Activated CD4-positive, CD25-positive, alpha-beta regulatory T cell treated with anti-CD3 and anti-CD28 coated beads, Interleukin-2, amount 50 U/mL, for 16 hours (primary cell): ENCODE results near the gene KXD1.
"Not testable (repeated sequence)": the region's sequence is repeated elsewhere in the genome, so short reads cannot be mapped to it uniquely, and the experiment has no call there.

ENCODE experiments used
- DNase-seq: peaks from one replicate; pipeline ENCODE4 v3.0.0-alpha.2; 2020; ENCODE audit warnings: low read depth, low spot score

The KXD1 gene

GRCh38 chr19:18557411-18558201 is at the start of gene KXD1:
Gene KXD1 (plus strand): TSS chr19:18557870. CDS start chr19:18562057, 4,187 bp downstream.
- DNase-seq = peak; percentile 97

- no peak for DNase-seq
Measured at GRCh38 chr19:18508585-18508984, 49.1 kb upstream of the KXD1 start.

DNA sequence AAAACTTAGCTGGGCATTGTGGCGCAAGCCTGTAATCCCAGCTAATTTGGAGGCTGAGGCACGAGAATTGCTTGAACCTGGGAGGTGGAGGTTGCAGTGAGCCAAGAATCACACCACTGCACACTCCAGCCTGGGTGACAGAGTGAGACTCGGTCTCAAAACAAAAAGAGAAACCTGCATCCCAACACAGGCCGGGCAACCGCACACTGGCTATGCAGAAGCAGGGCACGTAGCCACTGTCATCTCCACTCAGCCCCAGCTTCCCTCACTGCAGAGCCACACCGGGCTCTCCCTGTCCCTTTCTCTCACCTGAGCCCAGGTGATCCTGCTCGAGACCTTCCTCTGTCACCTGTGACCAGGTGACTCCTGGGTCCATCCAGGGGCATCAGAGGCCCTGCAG is 47.5 kb upstream of the KXD1 start:
- no peak for DNase-seq

DNA sequence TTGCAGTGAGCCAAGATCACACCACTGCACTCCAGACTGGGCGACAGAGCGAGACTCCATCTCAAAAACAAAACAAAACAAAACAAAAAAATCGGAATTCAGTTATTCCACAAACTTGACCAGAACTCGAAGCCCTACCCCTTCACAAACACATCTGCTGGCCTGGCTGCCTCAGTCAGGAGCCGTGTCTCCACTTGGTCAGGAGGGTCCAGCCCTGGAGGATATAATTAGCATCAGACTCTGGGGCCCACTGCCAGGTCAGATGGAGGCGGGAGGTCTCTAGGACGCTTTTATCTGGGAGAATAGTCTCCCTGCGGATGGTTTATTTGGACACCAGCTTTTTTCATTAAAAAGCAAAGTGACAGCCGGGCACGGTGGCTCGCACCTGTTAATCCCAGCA is 43.8 kb upstream of the KXD1 start:
- DNase-seq = no peak

GRCh38 chr19:18514800-18515682 is 42.6 kb upstream of the KXD1 start:
- no peak for DNase-seq

DNA sequence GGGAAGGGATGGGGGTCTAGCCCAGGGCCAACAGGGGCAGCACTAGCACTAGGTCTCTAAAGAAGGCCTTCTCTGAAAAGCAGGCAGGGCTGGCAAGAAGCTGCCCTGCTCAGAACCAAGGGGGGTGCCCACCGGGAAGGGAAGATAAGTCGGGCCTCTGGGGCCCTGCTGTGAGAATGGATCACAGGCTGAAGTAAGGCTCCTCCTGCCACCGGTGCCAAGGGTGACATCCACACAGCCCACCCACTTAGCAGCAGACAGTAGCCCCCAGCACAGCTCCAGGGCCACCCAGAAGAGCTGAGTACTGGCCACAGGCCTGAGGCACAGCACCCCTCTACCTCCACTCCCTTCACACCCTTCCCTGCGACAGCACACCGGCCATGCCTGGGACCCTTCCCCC is 41.7 kb upstream of the KXD1 start:
- no peak for DNase-seq

DNA sequence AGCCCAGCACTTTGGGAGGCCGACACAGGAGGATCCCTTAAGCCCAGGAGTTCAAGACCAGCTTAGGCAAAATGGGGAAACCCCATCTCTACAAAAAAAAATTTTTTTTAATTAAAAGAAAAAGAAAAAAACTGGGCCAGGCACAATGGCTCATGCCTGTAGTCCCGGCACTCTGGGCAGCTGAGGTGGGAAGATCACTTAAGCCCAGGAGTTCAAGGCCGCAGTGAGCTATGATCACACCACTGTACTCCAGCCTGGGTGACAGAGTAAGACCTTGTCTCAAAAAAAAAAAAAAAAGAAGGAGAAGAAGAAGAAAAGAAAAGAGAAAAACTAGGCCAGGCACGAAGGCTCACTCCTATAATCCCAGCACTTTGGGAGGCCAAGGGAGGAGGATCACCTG is 40.1 kb upstream of the KXD1 start:
- no peak for DNase-seq

DNA sequence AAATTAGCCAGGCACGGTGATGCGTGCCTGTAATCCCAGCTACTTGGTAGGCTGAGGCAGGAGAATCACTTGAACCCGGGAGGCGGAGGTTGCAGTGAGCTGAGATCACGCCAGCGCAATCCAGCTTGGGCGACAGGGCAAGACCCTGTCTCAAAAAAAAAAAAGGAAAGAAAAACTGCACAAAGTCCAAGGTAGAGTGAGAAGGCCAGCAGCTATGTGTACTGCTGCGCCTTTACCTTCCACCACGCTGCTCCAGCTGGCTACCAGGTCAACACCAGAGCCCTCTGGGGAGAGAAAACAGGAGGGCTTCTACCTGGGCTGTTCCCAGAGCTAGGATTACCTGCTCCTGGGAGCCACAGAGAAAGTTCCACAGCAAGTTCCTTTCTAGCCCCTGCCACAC is 39.0 kb upstream of the KXD1 start:
- DNase-seq = no peak

GRCh38 chr19:18519962-18520847 is 37.5 kb upstream of the KXD1 start:
- peak; percentile 39 for DNase-seq

GRCh38 chr19:18520848-18521691 is 36.6 kb upstream of the KXD1 start:
- DNase-seq = no peak

DNA sequence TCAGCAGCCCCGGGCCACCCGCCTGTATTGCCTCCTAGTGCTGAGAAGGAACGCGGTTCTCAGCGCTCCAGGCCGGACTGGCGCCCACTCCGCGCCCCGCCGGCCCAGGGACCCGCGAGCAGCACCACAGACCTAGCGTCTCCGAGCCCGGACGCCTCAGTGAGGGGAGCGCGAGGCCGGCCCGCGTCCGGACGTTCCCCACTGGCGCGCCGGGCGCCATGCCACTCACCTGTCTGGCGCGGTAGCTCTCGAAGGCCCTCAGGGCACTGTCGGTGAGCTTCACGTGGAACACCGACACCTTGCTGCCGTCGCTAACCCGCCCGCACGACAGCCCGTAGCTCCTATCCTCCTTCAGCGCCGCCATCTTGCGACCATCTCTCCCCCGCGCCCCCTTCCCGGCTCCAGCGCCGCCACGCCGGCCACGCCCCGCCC is 36.0 kb upstream of the KXD1 start, which contains the start of gene ELL:
TSS of gene ELL (minus strand) at position 379 of the 432 bp plus-strand sequence. CDS start at position 364, 15 bp downstream.
- DNase-seq = no peak

DNA sequence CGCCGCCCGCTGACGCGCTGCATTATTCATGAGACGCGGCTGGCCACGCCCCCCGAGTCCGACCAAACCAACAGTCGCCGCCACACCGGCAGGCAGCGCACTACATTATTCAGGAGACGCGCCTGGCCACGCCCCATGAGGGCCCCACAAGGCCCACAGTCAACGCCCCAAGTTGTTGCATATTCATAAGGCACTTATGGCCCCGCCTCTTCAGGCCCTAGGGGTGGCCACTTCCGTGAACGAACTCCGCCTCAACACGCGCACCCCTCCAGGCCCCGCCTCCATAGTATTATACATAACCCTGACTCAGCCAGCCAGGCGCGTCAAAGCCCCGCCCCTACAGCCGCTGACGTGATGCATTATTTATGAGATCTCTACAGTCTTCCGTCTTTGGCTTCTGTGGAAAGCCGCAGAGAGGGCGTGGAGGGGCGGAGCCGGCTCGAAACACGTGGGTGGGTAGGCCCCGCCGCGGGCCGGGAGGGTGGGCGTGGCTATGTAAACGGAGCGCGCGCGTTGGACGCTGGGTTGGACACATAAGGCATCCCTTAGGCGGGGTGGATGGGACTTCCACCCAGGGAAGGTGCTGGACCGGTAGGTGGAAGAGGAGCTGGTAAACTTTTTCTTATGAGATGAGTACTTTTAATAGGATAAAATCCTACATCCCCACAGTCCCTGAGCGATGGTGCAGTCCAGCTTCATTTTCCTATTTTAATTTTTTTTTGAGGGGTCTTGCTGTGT is 35.4 kb upstream of the KXD1 start:
- DNase-seq = peak; percentile 100

GRCh38 chr19:18522862-18523440 is 34.7 kb upstream of the KXD1 start:
- DNase-seq = not testable (repeated sequence)

GRCh38 chr19:18523841-18524240 is 33.8 kb upstream of the KXD1 start:
- no peak for DNase-seq

DNA sequence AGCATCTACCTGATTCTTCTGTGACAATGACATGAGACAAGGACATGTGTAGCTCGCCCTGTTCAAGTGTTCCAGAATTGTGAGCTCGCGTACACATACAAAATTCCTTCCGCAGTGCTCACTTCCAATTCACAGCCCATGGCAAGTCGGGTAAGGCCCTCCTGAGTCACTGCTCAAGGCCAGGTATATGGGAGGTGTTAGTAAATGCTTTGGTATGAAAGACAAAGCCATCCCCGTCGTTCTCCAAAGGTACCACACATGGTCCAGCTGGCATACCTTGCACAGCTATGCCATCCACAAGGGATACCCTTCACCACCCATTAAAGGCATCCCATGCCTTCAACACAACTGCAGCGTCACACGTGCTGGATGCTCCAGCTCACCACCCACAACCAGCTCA is 31.4 kb upstream of the KXD1 start:
- no peak for DNase-seq

GRCh38 chr19:18529782-18530181 is 27.9 kb upstream of the KXD1 start:
- DNase-seq = no peak

DNA sequence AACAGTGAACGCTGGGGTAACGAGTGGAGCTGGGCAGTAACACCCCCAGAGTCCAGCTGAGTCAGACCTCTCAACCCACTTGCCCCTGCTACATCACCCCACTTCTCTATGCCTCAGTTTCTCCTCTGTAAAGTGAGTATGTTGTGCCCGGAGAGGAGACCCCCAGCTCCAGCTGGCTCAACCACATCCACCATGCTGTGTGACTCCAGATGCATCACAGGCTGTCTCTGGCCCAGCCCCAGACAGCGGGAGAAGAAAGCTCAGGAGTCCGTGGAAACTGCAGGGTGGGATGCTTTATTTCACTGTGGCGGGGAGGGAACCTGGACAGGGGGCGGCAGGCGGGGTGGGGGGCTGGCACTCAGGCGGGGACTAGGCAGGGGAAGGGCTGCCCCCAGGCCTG is 26.2 kb upstream of the KXD1 start:
- DNase-seq = no peak

- no peak for DNase-seq
Measured at GRCh38 chr19:18532168-18532890, 25.3 kb upstream of the KXD1 start.

GRCh38 chr19:18533058-18533457 is 24.6 kb upstream of the KXD1 start:
- DNase-seq = no peak
